Stimulated activated CD4-positive, alpha-beta T cell treated with anti-CD3 and anti-CD28 coated beads, TNF-alpha, amount 100 ng/mL, for 24 hours (primary cell): ENCODE measurements around the gene UPB1.
"Not testable (repeated sequence)": the region's sequence is repeated elsewhere in the genome, so short reads cannot be mapped to it uniquely, and the experiment has no call there.

Experiments used
- DNase-seq, 3 experiments: peaks; one replicate each; pipeline ENCODE4 v3.0.0-alpha.2; 2020; ENCODE audit warnings: low read depth in 3 of 3

UPB1 gene

DNA sequence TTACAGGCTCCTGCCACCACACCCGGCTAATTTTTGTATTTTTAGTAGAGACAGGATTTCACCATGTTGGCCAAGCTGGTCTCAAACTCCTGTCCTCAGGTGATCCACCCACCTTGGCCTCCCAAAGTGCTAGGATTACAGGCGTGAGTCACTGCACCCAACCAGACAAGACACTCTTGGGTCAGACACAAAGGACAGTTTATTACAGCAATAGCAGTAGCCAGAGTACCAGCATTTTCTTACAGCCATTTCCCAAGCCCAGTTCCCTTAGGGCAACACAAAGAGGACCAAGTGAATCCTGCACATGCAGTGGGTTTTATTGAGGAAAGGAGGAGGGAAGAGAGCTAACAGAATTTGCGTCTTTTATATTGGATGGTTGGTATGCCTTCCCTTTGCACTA is 35.8 kb downstream of the UPB1 start:
- DNase-seq, result not testable (repeated sequence)

DNA sequence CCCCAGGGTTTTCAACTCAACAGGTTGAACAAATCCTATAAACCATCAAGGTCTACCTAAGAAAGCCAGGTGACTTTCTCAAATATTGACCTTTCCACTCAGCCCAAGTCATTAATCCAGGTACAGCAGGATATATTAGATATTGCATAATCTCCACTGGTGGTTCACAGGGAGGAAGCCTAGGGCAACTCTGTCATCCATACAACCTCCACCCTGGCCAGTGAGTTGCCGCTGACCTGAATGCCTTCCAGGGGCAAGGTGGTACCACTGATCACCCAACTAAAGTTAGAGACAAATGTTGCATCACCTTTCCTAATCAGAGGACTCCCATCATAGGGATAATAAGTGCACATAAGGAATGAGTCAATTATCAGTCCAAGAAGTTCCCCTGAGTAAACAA is 36.9 kb downstream of the UPB1 start:
- DNase-seq, result no peak

DNA sequence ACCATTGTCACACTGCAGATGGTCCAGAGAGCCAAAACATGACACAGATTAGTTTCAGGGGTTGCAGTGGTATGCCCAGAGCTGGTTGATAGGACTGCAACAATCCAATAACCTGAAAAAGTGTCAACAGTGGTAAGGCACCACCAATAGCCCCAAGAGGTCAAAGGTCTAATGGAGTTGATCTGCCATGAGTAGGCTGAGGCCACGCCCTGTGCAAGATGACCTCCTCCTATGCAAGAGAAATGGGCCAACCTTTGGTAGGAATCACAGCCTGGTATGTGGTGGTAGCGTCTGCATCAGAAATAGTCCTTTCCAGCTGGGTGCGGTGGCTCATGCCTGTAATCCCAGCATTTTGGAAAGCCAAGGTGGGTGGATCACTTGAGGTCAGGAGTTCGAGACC is 40.2 kb downstream of the UPB1 start:
- no peak for DNase-seq

DNA sequence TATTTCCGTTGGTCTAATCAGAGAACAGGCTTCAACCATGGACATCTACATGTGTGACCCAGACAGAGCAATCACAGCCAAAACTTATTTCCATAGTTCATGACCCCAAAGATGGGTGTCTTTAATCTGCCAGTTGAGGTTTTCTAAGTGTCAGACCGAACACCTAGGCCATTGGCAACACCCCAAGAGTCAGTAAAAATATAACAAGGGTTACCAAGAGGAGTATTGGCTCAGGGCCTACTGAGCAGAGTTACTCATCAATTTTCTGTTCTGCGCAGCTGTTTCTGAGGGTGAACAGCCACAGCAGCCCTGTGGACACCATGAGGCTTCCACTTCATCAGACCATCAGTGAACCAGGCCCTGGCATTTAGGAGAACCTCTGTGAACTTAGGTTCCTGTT is 41.0 kb downstream of the UPB1 start:
- DNase-seq, result no peak

DNA sequence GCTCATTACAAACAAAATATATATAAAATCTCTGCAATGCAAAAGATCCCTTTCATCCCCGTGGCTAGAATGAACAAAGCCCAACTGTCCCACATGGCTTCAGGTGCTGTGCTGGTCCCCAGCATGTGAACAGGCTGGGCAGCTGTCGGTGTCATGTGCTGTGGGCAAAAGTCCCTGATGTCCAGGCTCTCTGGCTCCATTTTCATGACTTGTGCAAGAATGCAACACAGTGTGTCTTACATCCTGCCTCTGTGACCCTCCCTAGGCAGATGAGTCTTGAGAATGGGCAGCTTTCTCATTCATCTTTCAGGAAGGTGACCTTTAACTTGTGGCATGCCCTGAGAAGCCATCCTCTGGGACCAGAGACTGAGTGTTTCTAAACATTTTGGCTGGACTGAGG is 45.3 kb downstream of the UPB1 start:
- DNase-seq, result no peak

DNA sequence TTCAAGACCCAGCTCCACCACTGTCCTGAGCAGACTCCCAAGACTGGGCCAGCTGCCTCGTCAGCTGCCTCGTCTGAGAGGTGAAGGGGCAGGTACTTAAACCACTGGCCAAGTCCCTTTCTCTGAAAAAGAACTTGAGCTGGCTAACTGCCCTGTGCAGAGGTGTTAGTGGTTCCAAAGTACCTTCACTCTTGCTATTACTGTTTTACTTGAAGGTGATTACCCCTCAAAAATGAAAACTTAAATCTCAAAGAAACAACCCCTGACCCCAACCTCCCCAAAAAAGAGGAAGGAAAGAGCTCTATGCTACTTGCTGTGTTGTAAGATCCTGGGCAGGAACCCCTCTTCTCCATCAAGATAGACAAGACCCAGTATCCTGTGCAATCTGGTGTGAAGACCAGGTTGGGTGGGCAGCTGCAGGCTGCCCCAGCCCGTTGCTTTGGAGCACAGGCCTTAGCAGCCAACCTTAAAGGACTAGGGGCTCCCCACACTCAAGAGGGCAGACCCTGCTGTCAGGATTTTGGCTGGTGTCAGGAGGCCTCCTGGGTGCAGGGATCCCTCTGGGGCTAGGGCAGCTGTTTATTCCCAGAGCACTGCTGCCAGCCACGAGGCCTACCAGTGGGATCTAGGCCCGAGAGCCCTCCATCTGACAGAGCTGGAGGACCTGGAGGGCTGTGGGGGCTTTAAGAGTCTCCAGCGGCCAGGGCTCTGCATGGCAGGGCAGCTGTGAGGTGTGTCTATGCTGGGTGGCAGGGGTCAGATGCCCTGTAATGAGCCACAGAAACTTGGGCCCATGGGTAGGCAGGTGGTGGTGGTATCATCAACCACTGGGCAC is 46.8 kb downstream of the UPB1 start:
- no peak for DNase-seq

DNA sequence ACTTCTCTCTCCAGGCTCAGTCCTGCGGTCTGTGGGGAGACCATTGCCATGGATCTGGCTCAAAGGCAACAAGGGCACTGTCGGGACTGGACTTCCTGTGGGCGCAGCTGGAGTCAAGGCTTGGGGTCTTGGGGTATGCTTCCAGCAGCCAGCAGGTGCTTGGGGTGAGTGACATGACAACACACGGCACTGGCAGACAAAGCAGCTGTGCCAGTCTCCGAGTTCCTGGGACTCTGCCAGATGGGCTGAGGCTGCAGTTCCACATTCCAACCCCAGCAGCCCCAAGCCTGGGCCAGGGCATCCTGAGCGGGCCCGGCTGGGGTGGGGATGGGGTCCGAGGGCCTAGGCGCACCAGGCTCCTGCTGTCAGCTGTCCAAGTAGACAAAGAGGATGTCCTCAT is 47.5 kb downstream of the UPB1 start:
- no peak for DNase-seq

DNA sequence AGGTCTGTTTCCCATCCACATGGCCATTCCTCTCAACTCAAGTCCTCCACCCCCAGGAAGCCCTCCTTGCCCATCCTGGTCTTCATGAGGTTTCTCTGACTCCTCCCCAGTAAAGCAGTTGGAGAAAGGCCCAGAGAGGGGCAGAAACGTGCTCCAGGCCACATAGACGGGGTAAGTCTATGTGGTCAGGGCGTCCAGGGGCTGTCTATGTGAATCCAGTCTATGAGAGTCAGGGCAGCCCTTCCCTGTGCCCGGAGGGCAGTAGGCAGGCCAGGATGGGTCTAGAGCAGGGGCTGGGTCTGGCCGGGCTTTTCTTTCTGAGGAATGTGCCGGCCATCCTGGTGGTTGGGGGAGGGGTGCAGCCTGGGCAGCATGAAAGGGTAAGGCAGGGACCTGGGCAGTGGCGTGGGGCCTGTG is 48.1 kb downstream of the UPB1 start:
- DNase-seq, result no peak

DNA sequence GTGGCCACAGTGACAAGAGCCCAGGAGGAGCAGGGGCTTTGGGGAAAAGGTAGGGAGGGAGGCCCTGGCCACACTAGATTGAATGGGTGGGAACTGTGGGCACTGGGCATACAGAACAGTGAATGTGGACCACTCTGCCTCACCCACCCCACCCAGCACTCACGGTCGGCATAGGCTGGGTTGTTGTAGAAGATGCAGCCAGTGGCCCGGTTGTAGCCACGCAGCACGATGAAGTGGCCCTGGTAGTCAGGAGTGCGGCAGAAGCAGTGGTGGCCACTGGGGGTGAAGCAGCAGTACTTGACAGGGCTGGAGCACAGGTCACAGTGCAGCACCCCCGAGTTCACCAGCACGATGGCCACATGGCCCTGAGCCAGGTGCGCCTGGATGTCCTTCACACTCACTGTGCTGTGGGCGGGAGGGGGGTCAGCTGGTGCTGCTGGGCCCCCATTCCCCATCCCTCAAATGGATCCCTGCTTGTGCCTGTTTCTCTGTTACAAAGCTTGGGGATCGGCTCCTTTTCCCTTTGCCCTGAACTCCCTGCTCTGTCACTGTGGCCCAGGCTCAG is 48.6 kb downstream of the UPB1 start:
- no peak for DNase-seq

DNA sequence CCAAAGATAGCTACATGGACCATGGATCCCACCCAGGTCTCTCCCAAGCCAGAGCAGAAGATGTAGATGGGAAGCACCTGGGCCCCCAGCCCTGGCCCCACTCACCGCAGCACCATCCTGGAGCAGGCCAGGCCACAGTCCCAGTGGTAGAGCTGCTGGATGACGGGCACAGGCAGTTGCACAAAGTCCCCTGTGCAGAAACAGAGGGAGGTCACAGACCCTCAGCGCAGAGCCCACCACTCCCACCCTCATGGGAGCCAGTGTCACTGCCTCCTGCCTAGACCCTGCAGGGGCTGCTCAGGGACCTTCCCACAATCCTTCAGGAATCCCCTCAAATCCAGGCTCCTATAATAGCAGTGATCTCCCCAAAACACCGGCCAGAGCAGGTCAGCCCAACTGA is 53.7 kb downstream of the UPB1 start:
- no peak for DNase-seq

DNA sequence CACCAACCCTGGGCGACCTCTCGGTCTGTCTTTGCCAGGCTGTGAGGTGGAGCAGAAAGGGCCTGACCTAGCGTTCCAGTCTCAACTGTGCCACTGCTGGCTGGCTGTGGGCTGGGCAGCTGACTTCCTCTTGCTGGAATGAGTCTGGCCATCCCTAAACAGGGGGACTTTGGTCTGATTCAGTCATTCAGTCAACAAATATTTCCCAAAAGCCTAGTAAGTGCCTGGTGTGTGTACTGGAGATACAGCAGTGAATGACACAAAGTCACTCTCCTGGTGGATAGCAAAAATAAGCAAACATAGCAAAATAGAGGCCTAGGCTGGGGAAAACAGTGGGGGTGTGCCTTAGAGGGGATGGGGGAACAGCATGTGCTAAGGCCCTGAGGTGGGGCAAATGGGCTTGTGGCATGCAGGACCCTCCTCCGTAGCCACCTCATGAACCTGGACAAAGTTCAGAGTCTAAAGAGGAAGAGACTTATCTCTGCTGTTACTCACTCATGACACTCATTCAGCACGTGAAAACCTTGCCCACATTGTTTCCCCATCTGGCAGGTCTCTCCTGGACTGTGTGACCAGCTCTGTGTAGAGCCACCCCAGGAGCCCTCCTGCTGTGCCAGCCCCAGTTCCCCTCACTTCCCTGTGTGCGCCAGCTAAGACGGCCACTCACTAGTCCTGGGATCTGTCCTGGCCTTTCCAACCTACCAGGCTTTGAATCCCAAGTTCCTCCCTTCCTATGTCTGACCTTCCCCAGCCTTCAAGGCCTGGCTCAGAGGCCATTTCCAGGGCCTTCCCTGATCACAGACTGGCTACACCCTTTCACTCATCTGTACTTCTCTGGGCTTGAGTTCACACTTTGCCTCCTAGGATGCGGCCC is 55.1 kb downstream of the UPB1 start:
- DNase-seq, result no peak

DNA sequence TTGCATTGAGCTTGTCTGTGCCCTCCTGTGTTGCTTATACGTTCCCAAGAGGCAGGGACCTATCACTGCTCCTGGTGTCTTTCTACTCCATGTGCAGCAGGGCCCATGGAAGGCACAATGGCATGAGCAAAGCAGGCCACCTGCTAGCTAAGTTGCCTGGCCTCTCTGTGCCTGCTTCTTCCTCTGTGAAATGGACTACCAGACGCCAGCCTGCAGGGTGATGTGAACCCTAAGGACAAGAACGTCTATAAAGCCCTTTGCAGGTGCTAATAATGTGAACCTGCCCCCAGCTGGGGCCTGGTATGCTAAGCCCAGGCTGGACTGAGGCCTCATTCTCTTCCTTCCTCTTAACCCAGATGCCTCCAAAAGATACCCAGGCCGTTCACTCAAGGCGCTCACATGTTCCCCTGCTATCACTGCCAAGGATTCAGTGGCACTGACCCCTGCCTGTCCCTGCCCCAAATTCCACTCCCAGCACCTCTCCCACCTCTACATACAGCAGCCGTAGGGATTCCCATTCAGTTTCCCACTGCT is 55.8 kb downstream of the UPB1 start:
- no peak for DNase-seq

DNA sequence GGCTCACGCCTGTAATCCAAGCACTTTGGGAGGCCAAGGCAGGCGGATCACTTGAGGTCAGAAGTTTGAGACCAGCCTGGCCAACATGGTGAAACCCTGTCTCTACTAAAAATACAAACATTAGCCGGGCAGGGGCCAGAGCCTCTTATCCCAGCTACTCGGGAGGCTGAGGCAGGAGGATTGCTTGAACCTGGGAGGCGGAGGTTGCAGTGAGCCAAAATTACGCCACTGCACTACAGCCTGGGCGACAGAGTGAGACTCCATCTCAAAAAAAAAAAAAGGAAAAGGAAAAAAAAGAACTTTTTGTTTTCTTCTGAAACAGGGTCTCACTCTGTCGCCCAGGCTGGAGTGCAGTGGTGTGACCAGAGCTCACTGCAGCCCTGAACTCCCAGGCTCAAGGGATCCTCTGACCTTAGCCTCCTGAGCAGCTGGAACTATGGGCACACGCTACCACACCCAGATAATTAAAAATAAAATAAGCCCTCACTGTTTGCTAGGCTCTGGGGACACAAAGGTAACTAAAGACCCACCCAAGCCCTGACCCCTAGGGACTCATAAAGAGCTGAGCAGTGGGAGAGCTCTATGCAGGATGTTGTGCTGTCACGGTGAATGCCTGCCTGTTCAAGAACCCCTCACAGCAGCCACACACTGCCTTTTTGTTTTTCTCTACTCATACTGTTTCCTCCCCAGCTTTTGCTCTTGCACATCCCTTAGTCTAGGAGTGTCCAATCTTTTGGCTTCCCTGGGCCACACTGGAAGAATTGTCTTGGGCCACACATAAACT is 57.6 kb downstream of the UPB1 start:
- not testable (repeated sequence) for DNase-seq

DNA sequence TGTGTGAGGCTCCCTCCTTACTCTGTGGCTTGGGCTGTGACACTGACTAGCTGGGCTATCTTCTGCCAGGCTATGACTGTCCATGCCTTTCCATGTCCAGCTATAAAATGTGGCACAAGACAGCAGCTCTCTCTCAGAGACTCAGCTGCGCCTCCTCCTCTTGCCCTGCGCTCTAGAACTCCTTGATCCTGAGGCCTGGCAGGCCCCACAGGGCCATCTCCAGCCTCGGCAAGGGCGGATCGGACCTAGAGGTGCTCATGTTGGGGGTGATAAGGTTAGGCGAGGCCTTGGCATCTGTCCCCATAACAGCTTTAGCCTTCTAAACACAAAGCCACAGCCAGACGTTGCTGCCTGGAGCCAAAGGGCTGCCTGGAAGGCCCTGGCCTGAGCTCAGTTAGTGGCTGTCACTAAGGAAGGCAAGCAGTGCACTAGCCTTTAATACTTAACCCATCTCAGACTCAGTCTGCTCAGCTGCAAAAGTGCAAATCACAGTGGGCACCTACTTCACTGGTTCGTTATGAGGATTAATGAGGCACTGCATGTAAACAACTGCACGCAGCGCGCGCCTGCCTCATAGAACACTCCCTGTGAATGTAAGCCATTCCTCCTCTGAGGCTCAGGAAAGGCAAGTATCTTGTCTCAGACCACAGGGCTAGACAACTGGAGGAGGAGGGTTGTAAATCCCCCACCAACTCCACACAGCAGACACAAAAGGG is 58.6 kb downstream of the UPB1 start:
- DNase-seq, result no peak

DNA sequence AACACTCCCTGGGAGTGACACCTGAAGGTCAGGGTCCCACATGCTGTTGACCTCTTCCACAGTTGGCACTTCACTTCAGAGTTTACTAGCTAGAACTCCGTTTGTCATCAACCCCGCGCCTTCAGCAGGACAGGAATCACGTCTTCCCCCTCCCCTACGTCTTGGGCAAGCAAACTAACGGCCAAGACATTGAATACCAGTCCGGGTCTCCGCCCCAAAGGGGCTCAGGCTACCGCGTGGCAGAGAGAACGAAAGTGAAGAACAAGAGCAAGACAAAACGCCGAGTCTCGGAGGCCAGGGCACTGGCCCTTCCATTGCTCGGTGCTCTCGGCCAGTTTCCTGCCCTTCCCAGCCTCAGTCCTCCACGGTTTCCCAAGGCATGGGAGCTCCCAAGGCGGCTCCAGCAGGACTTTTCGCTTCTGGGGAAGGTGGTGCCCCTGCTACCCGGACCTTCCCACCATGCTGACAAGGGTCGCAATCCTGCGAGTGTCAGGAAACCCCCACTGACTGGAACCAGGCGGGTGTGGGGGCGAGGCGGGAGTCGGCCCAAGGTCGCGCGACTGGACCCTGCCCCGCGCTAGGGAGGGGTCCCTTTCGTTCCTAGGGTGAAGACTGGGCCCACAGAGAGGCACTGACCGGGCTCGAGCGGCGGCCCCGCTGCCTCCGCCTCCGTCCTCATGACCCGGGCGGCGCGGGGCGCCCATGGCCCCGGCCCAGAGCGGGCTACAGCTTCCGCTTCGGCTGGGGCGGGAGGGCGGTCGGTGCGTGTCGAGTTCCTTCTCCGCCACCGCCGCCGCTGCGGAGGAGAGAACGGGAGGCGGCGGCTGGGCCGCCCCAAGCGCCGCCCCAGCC is 59.4 kb downstream of the UPB1 start, which contains the start of gene GUCD1:
Gene GUCD1, minus strand, starts transcription at position 826 of the 852 bp plus-strand sequence. Its CDS starts 147 bp downstream, at position 679.
- peak in 2 of 3 experiments; percentile 3 to 18 for DNase-seq

DNA sequence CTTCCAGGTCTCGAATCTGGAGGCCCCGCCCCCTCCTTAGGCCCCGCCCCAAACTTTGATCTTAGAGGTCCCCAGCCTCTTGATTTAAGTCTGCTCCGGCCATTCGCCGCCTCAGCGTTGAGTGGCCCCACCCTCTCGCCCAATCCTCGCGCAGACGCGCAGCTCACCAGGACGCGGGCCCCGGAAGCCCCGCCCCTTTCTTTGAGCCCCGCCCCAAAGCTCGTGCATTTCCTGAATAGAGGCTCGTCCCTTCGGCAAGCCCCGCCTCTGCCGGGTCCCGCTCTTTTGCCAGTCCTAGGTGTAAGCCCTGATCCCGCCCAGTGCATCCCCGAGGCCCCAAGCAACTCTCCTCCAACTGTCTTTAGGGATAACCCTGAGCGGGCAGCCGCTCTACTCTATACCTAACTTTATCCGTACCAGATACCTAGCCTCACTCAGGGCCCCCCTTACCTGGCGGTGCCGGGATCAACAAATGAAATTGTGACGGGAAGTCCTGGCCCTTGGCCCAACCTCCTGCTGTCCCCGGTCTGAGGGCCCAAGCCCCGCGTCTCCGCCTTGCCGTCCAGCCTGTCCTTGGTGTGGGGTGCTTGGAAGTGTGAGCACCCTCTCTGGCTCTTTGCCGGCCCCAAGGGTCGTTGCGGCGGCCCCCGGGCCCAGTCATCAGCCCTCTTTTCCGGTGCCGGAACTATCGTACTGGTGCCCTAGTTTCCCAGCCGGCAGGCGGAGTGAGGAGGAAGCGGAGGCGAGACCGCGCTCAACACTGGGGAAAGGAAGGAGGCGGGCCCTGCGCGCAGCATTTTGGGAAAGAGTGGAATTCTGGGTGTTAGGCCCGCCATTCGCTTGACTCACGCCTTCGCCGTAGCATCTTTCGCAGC is 60.3 kb downstream of the UPB1 start, which contains the start of gene SNRPD3:
Gene SNRPD3, plus strand, starts transcription at position 835 of the 875 bp plus-strand sequence. CDS start 1,676 bp downstream, outside the sequence.
- DNase-seq, result peak; percentile 99 to 100 (median 100)

DNA sequence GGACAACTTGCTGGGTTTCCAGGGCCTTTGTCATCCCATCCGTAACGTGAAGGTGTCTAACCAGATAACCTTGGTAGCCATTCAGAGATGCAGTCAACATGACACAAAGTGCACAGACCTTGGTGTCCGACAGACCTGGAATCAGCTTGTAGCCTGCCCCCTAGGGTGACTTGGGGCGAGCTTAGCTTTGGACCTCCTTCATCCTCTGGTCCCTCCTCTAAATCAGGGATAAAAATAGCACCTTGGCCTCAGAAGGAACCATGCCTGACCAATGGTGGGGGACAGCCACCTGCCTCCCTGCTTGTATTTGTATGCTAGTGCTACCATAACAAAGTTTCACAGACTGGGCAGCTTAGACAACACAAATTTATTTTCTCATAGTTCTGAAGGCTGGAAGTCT is 64.3 kb downstream of the UPB1 start:
- no peak for DNase-seq

DNA sequence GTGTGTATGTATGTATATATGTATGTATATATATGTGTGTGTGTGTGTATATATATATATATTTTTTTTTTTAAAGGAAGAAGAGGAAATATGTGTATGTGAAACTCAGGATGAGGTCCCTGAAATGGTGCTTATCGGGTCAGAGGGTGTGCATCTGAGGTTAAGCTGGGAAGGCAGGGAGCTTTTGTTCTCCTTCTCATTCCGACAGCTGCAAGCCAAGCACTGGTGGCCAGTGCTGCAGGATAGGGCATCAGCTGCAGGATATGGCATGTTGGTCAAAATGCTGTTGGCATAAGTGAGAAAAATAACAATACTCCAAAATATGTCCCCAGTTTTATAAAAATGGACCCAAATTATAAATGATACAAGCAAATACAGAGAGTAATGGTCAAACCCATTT is 68.1 kb downstream of the UPB1 start:
- no peak for DNase-seq
